Mesenchymal stem cell (in vitro differentiated cells and primary cell): ENCODE results near the gene CHST15.

ENCODE experiments used
- DNase-seq: peaks from one replicate; pipeline ENCODE4 v3.0.0-alpha.2; 2013
- H2AFZ ChIP-seq: one replicate; pipeline ENCODE4 v1.6.1; 2013; ENCODE audit warnings: low read depth, mild to moderate bottlenecking, control low read depth, inconsistent platforms, low read length, moderate library complexity
- H2AK5ac ChIP-seq: 2 replicates; pipeline ENCODE4 v1.6.1; 2013; ENCODE audit warnings: low read length, moderate library complexity, mild to moderate bottlenecking, inconsistent platforms; ENCODE audit not compliant: severe bottlenecking
- H2BK120ac ChIP-seq: one replicate; pipeline ENCODE4 v1.6.1; 2013; ENCODE audit warnings: low read depth, mild to moderate bottlenecking, inconsistent platforms, low read length, moderate library complexity
- H2BK12ac ChIP-seq, 2 experiments: one replicate each; pipeline ENCODE4 v1.6.1; 2013; ENCODE audit warnings: inconsistent platforms in 2 of 2, low read length in 2 of 2, mild to moderate bottlenecking in 2 of 2, moderate library complexity in 2 of 2, control low read depth in 1 of 2
- H2BK15ac ChIP-seq: one replicate; pipeline ENCODE4 v1.6.1; 2013; ENCODE audit warnings: mild to moderate bottlenecking, low read depth, inconsistent platforms; ENCODE audit not compliant: poor library complexity, severe bottlenecking
- H2BK5ac ChIP-seq: 2 replicates; pipeline ENCODE4 v1.6.1; 2013; ENCODE audit warnings: low read depth, mild to moderate bottlenecking, low read length, control low read depth, inconsistent platforms; ENCODE audit not compliant: poor library complexity, severe bottlenecking
- H3K14ac ChIP-seq, 2 experiments: one replicate each; pipeline ENCODE4 v1.6.1; 2013; ENCODE audit warnings: inconsistent platforms in 2 of 2, low read length in 2 of 2, control low read depth in 1 of 2, mild to moderate bottlenecking in 1 of 2, moderate library complexity in 1 of 2
- H3K18ac ChIP-seq, 2 experiments: one replicate each; pipeline ENCODE4 v1.6.1; 2013; ENCODE audit warnings: inconsistent platforms in 2 of 2, low read length in 2 of 2, control low read depth in 1 of 2, low read depth in 1 of 2, mild to moderate bottlenecking in 1 of 2
- H3K23ac ChIP-seq, 2 experiments: one replicate each; pipeline ENCODE4 v1.6.1; 2013; ENCODE audit warnings: inconsistent platforms in 2 of 2, low read length in 2 of 2, mild to moderate bottlenecking in 2 of 2, moderate library complexity in 2 of 2, control low read depth in 1 of 2
- H3K27ac ChIP-seq: 2 replicates; pipeline ENCODE4 v1.5.1; 2013; ENCODE audit warnings: mild to moderate bottlenecking, moderate library complexity, low read length, control low read depth, inconsistent platforms; ENCODE audit not compliant: poor library complexity, severe bottlenecking
- H3K27me3 ChIP-seq, 2 experiments: 2 replicates each; pipeline versions ENCODE4 v1.6.1 to v1.7.0; 2013; ENCODE audit warnings: low read length in 2 of 2, mild to moderate bottlenecking in 2 of 2, moderate library complexity in 2 of 2, control low read depth in 1 of 2, inconsistent platforms in 1 of 2; ENCODE audit not compliant: control insufficient read depth in 1 of 2, insufficient read depth in 1 of 2
- H3K36me3 ChIP-seq, 2 experiments: 2 replicates each; pipeline versions ENCODE4 v1.6.1 to v1.7.0; 2013; ENCODE audit warnings: low read length in 2 of 2, control low read depth in 1 of 2, inconsistent platforms in 1 of 2, low read depth in 1 of 2, mild to moderate bottlenecking in 1 of 2; ENCODE audit not compliant: insufficient read depth in 2 of 2, control insufficient read depth in 1 of 2
- H3K4ac ChIP-seq, 2 experiments: one replicate each; pipeline ENCODE4 v1.6.1; 2013; ENCODE audit warnings: inconsistent platforms in 2 of 2, low read length in 2 of 2, mild to moderate bottlenecking in 2 of 2, moderate library complexity in 2 of 2, control low read depth in 1 of 2, low read depth in 1 of 2
- H3K4me1 ChIP-seq: 2 replicates; pipeline ENCODE4 v1.6.1; 2013; ENCODE audit warnings: low read depth, low read length, control low read depth; ENCODE audit not compliant: control insufficient read depth, insufficient read depth
- H3K4me2 ChIP-seq: 2 replicates; pipeline ENCODE4 v1.6.1; 2013; ENCODE audit warnings: low read length, mild to moderate bottlenecking, inconsistent platforms; ENCODE audit not compliant: poor library complexity, severe bottlenecking
- H3K4me3 ChIP-seq, 2 experiments: 2 replicates each; pipeline versions ENCODE4 v1.5.1 to v1.7.0; 2013; ENCODE audit warnings: low read length in 2 of 2, mild to moderate bottlenecking in 2 of 2, control low read depth in 1 of 2, low read depth in 1 of 2; ENCODE audit not compliant: insufficient read depth in 1 of 2
- H3K79me1 ChIP-seq: replicated peaks from 2 replicates; pipeline ENCODE4 v1.6.1; 2013; ENCODE audit warnings: mild to moderate bottlenecking, control low read depth, low read length, inconsistent platforms; ENCODE audit not compliant: poor library complexity, severe bottlenecking
- H3K9ac ChIP-seq: 2 replicates; pipeline ENCODE4 v1.7.0; 2013; ENCODE audit warnings: mild to moderate bottlenecking, low read length, moderate library complexity
- H3K9me3 ChIP-seq: 2 replicates; pipeline ENCODE4 v1.7.0; 2013; ENCODE audit warnings: mild to moderate bottlenecking, low read length; ENCODE audit not compliant: control insufficient read depth
- H4K8ac ChIP-seq: one replicate; pipeline ENCODE4 v1.6.1; 2013; ENCODE audit warnings: inconsistent platforms, mild to moderate bottlenecking, low read length, moderate library complexity
- H4K91ac ChIP-seq: one replicate; pipeline ENCODE4 v1.6.1; 2013; ENCODE audit warnings: mild to moderate bottlenecking, low read length, inconsistent platforms
- WGBS: methylation state at CpG from one replicate; pipeline ENCODE4 v1.1.7; 2013; ENCODE audit warnings: mixed read lengths; 5-methylcytosine and 5-hydroxymethylcytosine counted together

CHST15 gene

DNA sequence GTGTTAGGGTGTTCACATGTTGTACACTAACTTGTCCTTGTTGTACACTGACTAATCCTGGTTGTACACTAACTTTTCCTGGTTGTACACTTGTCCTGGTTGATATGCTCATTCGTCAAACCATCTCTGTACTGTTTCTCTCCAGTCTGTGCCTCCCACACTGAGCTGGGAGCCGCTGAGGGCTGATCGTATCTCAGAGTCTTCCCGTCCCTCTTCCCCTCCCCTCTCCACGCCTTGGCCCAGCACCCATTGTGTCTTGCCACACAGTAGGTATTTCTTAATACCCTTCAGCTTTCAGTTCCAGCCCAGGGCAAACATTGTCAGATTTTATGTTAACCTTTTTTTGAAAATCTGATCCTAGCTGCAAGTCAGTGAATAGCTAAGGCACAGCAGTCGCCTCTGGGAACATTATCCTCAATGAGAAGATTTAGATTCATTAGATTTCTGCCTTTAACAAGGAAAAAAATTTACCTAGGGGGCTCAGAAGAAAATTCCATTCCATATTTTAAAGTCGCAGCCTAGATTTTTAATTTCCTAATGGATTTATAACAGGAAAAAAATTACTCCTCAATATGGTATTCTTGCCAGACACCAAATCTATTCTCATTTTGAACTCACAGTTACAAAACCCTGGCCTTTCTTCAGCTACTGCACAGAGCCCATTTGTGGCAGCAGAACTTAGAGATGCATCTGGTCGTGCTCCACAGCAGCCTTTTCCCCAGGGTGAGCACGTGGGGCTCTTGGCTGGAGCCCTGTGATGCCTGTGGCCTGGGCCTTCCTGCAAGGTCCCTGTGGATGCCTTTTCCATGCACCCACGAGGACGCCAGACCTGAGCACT lies 33.0 kb upstream of the CHST15 start:
- Histone ChIP-seq H4K8ac (no peak overlapping the region), H3K79me1 (no peaks in the 10 kb centered on the region), H2BK15ac (no peak overlapping the region), H3K18ac (no peak overlapping the region), H3K4me2 (no peak overlapping the region), H3K14ac (no peak overlapping the region), H4K91ac (no peak overlapping the region), H2BK5ac (no peak overlapping the region), H3K27ac (no peak overlapping the region), H3K36me3 (no peaks in the 10 kb centered on the region), H2BK12ac (no peak overlapping the region), H3K23ac (no peak overlapping the region), H2BK120ac (no peak overlapping the region), H3K4me1 (peaks cover 9% of the 10 kb centered on the region), H3K4me3 (no peak overlapping the region), H3K4ac (no peak overlapping the region), H2AFZ (no peak overlapping the region), H3K9ac (no peak overlapping the region), H3K27me3 (no peaks in the 10 kb centered on the region), H2AK5ac (no peak overlapping the region), H3K9me3 (no peaks in the 10 kb centered on the region)
- no peak for DNase-seq
- 78% methylated on average over 10 of the region's 11 CpGs for WGBS

DNA sequence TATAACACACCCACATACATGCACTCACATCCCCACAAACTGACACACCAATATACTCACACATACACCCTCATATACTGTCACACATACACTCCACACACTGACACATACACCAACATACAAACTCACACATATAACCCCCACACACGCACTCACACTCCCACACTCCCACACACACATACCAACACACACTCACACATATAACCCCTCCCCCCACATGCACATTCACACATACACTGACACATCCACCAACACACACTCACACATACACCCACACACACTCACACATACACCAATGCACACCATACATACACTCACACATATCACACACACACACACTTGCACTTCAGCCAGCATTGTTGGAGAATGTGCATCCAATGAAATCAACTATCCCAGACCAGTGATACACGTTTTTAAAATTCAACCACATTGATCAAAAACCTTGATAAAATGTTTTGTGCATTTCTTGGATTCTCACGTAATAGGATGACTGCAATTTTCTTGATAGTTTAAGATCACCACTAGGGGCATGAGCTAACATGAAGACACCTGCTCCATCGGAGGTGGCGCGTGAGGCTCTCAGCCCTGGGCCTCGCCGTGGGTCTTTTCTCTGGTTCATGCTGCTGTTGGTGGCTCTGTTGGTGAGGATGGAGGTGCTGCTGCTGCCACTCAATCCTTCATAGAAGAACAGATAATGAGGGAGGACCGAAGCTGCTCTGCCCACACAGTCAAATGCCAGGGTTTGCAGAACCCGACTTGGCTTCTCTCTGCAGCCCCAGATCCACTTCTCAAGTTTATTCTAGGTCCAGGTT lies 32.1 kb upstream of the CHST15 start:
- no peak for DNase-seq
- H3K27me3 ChIP-seq, result no peaks in the 10 kb centered on the region
- H2AK5ac ChIP-seq, result no peak overlapping the region
- peaks cover 9% of the 10 kb centered on the region for H3K4me1 ChIP-seq
- H3K23ac ChIP-seq, result no peak overlapping the region
- no peak overlapping the region for H2BK15ac ChIP-seq
- H3K36me3 ChIP-seq, result no peaks in the 10 kb centered on the region
- no peak overlapping the region for H3K4me2 ChIP-seq
- WGBS, result 66% methylated on average over 10 of the region's 10 CpGs
- H2BK5ac ChIP-seq, result no peak overlapping the region
- H2BK12ac ChIP-seq, result peak overlapping the region in 1 of 2 experiments; percentile 21
- no peak overlapping the region for H3K4me3 ChIP-seq
- H3K27ac ChIP-seq, result no peak overlapping the region
- H3K18ac ChIP-seq, result peak overlapping the region in 1 of 2 experiments; percentile 6
- H3K14ac ChIP-seq, result no peak overlapping the region
- H3K9me3 ChIP-seq, result no peaks in the 10 kb centered on the region
- no peak overlapping the region for H3K9ac ChIP-seq
- H3K4ac ChIP-seq, result no peak overlapping the region
- H3K79me1 ChIP-seq, result no peaks in the 10 kb centered on the region
- H4K91ac ChIP-seq, result no peak overlapping the region
- H4K8ac ChIP-seq, result no peak overlapping the region
- H2BK120ac ChIP-seq, result no peak overlapping the region
- no peak overlapping the region for H2AFZ ChIP-seq

DNA sequence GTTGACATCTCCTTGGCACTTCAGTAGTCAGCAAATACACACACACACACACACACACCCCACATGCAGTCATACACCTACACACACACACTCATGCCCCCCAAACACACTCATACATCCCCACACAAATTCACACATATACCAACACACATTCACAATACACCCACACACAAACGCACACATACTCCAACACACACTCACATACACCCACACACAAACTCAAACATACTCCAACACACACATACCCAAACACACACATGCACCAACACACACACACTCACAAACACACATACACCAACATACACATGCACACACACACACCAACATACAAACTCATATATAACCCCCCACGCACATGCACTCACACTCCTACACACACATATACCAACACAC lies 31.4 kb upstream of the CHST15 start:
- Histone ChIP-seq H2BK12ac (no peak overlapping the region), H3K18ac (no peak overlapping the region), H3K4me1 (peaks cover 9% of the 10 kb centered on the region), H3K27me3 (peaks cover 0 to under 1% of the 10 kb centered on the region in 2 experiments), H3K14ac (no peak overlapping the region), H3K4me2 (no peak overlapping the region), H2BK15ac (no peak overlapping the region), H4K91ac (no peak overlapping the region), H2AFZ (no peak overlapping the region), H2AK5ac (no peak overlapping the region), H2BK120ac (no peak overlapping the region), H3K36me3 (no peaks in the 10 kb centered on the region), H4K8ac (no peak overlapping the region), H3K4me3 (no peak overlapping the region), H3K27ac (no peak overlapping the region), H2BK5ac (no peak overlapping the region), H3K9me3 (no peaks in the 10 kb centered on the region), H3K4ac (no peak overlapping the region), H3K23ac (no peak overlapping the region), H3K9ac (no peak overlapping the region), H3K79me1 (no peaks in the 10 kb centered on the region)
- DNase-seq, result no peak
- over 99% methylated on average over 2 of the region's 2 CpGs for WGBS

GRCh38 chr10:124124123-124124768 lies 30.8 kb upstream of the CHST15 start:
- Histone ChIP-seq H2BK12ac (no peak overlapping the region), H2AFZ (no peak overlapping the region), H2BK15ac (no peak overlapping the region), H3K14ac (no peak overlapping the region), H3K23ac (no peak overlapping the region), H3K79me1 (no peaks in the 10 kb centered on the region), H2BK120ac (no peak overlapping the region), H3K18ac (no peak overlapping the region), H4K91ac (no peak overlapping the region), H3K9me3 (no peaks in the 10 kb centered on the region), H3K4me2 (no peak overlapping the region), H3K4me1 (peaks cover 9% of the 10 kb centered on the region), H3K27ac (no peak overlapping the region), H4K8ac (no peak overlapping the region), H3K4me3 (no peak overlapping the region), H3K27me3 (peaks cover 0 to 6% of the 10 kb centered on the region in 2 experiments), H3K36me3 (no peaks in the 10 kb centered on the region), H3K9ac (no peak overlapping the region), H2AK5ac (no peak overlapping the region), H3K4ac (no peak overlapping the region), H2BK5ac (no peak overlapping the region)
- 93% methylated on average over 10 of the region's 10 CpGs for WGBS
- DNase-seq, result no peak
